ENCODE results near the gene UPK1B. TPM values are rescaled to one million over a fixed set of nuclear protein-coding genes. Genes with fewer than 3 reads are reported as not detected.

The UPK1B gene
- total and polyA plus RNA-seq, 2 donors (not counting 3 experiments of a cell fraction or from before 2014, with no cell fraction given) = not detected

DNA sequence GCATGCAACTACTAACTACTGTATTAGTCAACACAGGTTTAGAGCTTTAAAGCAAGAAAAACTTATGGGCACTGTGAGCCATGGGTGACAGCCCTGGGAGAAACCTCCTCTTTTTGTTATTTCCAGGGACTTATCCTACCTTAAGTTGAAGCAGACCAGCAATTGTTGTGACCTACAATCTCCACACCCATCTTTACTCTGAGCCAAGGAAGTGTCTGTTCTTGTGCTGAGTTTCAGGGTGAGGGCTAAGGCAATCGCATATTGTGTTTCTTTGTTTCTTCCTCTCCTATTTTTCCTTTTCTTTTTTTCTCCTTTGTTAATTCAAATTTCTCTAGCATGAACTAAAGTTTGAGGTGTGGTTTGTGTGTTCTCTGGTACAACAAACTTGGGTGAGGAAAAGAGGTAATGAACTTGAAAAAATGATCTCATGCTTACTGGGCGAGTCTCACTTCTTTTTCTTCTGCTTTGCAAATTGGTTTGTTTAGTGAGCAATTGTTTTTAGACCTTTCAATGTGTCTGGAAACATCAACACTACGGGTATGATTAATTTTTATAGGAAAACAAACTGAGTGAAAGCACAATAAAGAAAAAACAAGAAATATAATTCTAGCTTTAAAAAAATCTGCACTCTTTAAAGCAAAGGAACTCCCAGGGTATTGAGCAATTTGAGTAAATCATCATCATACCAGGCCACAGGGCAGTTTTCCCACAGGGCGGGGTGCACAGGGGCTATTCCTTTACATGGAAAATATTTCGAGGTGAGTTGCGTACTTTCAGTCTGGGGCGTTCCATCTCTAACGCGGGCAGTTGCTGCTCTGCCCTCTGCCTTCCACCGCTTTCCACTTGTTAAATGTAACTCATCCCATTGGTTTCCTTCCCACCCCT is 2.7 kb downstream of the UPK1B start:
- TF ChIP-seq, protein P1, sequence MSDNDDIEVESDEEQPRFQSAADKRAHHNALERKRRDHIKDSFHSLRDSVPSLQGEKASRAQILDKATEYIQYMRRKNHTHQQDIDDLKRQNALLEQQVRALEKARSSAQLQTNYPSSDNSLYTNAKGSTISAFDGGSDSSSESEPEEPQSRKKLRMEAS (IDR thresholded peaks at IDR 0.05; ENCODE audit: insufficient read depth, insufficient read length) = no peak
- no peak for TF ChIP-seq CTCF (IDR thresholded peaks at IDR 0.05; ENCODE audit: extremely low read depth in 1 of 2, insufficient read depth in 1 of 2, low read depth in 1 of 2, low read length in 2 of 2)
- Histone ChIP-seq H4K20me1 (replicated peaks; ENCODE audit: control insufficient read depth, extremely low read depth, insufficient read depth, low read length) (no peaks in the 10 kb centered on the region), H3K27me3 (ENCODE audit: control insufficient read depth in 2 of 2, insufficient read depth in 2 of 2, low read length in 2 of 2) (peaks cover 10 to 11% of the 10 kb centered on the region in 2 experiments), H3K9me3 (replicated peaks; ENCODE audit: control insufficient read depth, insufficient read depth, low read length) (no peaks in the 10 kb centered on the region), H3K4me2 (ENCODE audit: insufficient read depth, low read length) (no peak overlapping the region), H3K36me3 (ENCODE audit: control insufficient read depth in 2 of 2, extremely low read depth in 1 of 2, insufficient read depth in 2 of 2, low read length in 2 of 2) (no peaks in the 10 kb centered on the region), H3K4me3 (replicated peaks in 1 of 3; ENCODE audit: insufficient read depth in 1 of 3, low read depth in 1 of 3, low read length in 3 of 3) (no peak overlapping the region), H3K79me2 (ENCODE audit: control insufficient read depth, insufficient read depth, low read length) (no peaks in the 10 kb centered on the region), H3K9ac (replicated peaks; ENCODE audit: extremely low read depth, insufficient read depth, low read length) (no peak overlapping the region), H2AFZ (ENCODE audit: low read depth, low read length) (no peak overlapping the region), H3K9me1 (replicated peaks; ENCODE audit: control insufficient read depth, extremely low read depth, insufficient read depth, low read length) (no peaks in the 10 kb centered on the region), H3K4me1 (ENCODE audit: control insufficient read depth, extremely low read depth, insufficient read depth, low read length) (no peaks in the 10 kb centered on the region), H3K27ac (ENCODE audit: insufficient read depth, low read depth, low read length) (no peak overlapping the region)
- ChIA-PET CTCF (no interaction called here), POLR2A (no interaction called here)
- DNase-seq (ENCODE audit: low read depth, low spot score) = no peak
- dilution Hi-C loops (cut with MboI; ENCODE audit: extremely low pct_ligation_motif_present, low sequenced_read_pairs) (no loop called here), intact Hi-C loops (cut with micrococcal nuclease) (no loop called here)
- FAIRE-seq = no peak
- no TSS peak for BruUV-seq (replicated peaks)

DNA sequence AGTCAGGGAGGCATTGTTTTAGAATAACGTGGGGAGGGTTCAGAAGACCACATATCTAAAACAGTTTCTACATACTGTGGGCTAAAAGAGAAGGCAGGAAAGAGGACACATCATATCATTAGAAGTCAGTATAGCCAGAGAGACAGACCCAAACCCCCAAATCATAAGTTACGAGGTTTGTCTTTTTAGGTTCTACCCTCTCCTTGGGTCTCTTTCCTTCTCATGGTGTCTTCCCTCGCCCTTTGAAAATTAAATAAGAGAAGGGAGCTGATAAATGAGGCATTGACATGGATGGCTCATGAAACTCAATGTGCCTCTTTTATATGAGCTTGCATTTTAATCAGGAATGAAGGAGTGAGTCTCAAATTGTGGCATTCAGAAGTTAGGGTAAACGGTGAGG is 3.4 kb downstream of the UPK1B start:
- BruUV-seq (replicated peaks) = no TSS peak
- H3K36me3 ChIP-seq (ENCODE audit: control insufficient read depth in 2 of 2, extremely low read depth in 1 of 2, insufficient read depth in 2 of 2, low read length in 2 of 2) = no peaks in the 10 kb centered on the region
- H3K4me3 ChIP-seq (replicated peaks in 1 of 3; ENCODE audit: insufficient read depth in 1 of 3, low read depth in 1 of 3, low read length in 3 of 3) = no peak overlapping the region
- no peaks in the 10 kb centered on the region for H4K20me1 ChIP-seq (replicated peaks; ENCODE audit: control insufficient read depth, extremely low read depth, insufficient read depth, low read length)
- FAIRE-seq = no peak
- H3K79me2 ChIP-seq (ENCODE audit: control insufficient read depth, insufficient read depth, low read length) = no peaks in the 10 kb centered on the region
- H2AFZ ChIP-seq (ENCODE audit: low read depth, low read length) = no peak overlapping the region
- no peak overlapping the region for H3K4me2 ChIP-seq (ENCODE audit: insufficient read depth, low read length)
- TF ChIP-seq POLR2A (IDR thresholded peaks at IDR 0.05; ENCODE audit: low read depth, low read length) (no peak), FOS (IDR thresholded peaks at IDR 0.05; ENCODE audit: borderline replicate concordance, insufficient read depth, low read length) (no peak), GATA2 (IDR thresholded peaks at IDR 0.05; ENCODE audit: insufficient read depth, insufficient read length, low read depth, low read length) (no peak), POLR2AphosphoS5 (IDR thresholded peaks at IDR 0.05; ENCODE audit: insufficient read depth, low read depth, low read length) (no peak), EZH2 (IDR thresholded peaks at IDR 0.05; ENCODE audit: borderline replicate concordance, low read depth, low read length, severe bottlenecking) (no peak), JUN (IDR thresholded peaks at IDR 0.05; ENCODE audit: borderline replicate concordance, insufficient read depth, insufficient read length, low read depth) (no peak), MYC (IDR thresholded peaks at IDR 0.05; ENCODE audit: low read depth, low read length) (no peak), CTCF (IDR thresholded peaks at IDR 0.05; ENCODE audit: extremely low read depth in 1 of 2, insufficient read depth in 1 of 2, low read depth in 1 of 2, low read length in 2 of 2) (no peak)
- TF ChIP-seq, protein P1 (IDR thresholded peaks at IDR 0.05; ENCODE audit: insufficient read depth, insufficient read length) = no peak
- dilution Hi-C loops (cut with MboI; ENCODE audit: extremely low pct_ligation_motif_present, low sequenced_read_pairs) (no loop called here), intact Hi-C loops (cut with micrococcal nuclease) (no loop called here)
- DNase-seq (ENCODE audit: low read depth, low spot score) = no peak
- H3K9me3 ChIP-seq (replicated peaks; ENCODE audit: control insufficient read depth, insufficient read depth, low read length) = no peaks in the 10 kb centered on the region
- H3K9ac ChIP-seq (replicated peaks; ENCODE audit: extremely low read depth, insufficient read depth, low read length) = no peak overlapping the region
- no peaks in the 10 kb centered on the region for H3K9me1 ChIP-seq (replicated peaks; ENCODE audit: control insufficient read depth, extremely low read depth, insufficient read depth, low read length)
- H3K27me3 ChIP-seq (ENCODE audit: control insufficient read depth in 2 of 2, insufficient read depth in 2 of 2, low read length in 2 of 2) = peaks cover 10 to 11% of the 10 kb centered on the region in 2 experiments
- POLR2A ChIA-PET = no interaction called here
- no peaks in the 10 kb centered on the region for H3K4me1 ChIP-seq (ENCODE audit: control insufficient read depth, extremely low read depth, insufficient read depth, low read length)
- CTCF ChIA-PET = no interaction called here
- no peak overlapping the region for H3K27ac ChIP-seq (ENCODE audit: insufficient read depth, low read depth, low read length)
